HEK293 (cell line): ENCODE results near the gene RPL10.

Experiments
- CTCF ChIA-PET: fragments of 350-600 bp; formaldehyde crosslinking; extraction: SDS; loops from one replicate; lab custom pipeline; 2021; ENCODE audit warnings: antibody characterized with exemption; lab: Yijun Ruan, JAX
- POLR2A ChIA-PET: fragments of 300-600 bp; formaldehyde crosslinking; extraction: SDS; loops from one replicate; lab custom pipeline; 2020; ENCODE audit warnings: antibody characterized with exemption, inconsistent platforms; lab: Yijun Ruan, JAX
- H3K27ac ChIP-seq: fragments of 200-500 bp; sonication (Bioruptor generic); 2 replicates; pipeline ENCODE4 v1.5.1; 2014; ENCODE audit warnings: low read depth, low read length, control low read depth, inconsistent platforms; ENCODE audit errors: extremely low read depth
- H3K36me3 ChIP-seq, 2 experiments: fragments of 200-500 bp in 1 of 2; sonication (Bioruptor generic) in 1 of 2; 1 replicate in 1 of 2; 2 replicates in 1 of 2; pipeline ENCODE4 v1.5.1; 2014 to 2017; ENCODE audit warnings: inconsistent platforms in 2 of 2, low read length in 2 of 2; ENCODE audit not compliant: control insufficient read depth in 2 of 2, insufficient read depth in 1 of 2
- H3K4me1 ChIP-seq: fragments of 200-500 bp; sonication (Bioruptor generic); 2 replicates; pipeline ENCODE4 v1.5.1; 2014; ENCODE audit warnings: mild to moderate bottlenecking, low read length, inconsistent platforms; ENCODE audit not compliant: control insufficient read depth, insufficient read depth
- H3K4me3 ChIP-seq: 2 replicates; pipeline ENCODE4 v1.5.1; 2011; ENCODE audit warnings: low read depth, mild to moderate bottlenecking, control low read depth, low read length, moderate library complexity
- H3K9me3 ChIP-seq: fragments of 200-500 bp; sonication (Bioruptor generic); 2 replicates; pipeline ENCODE4 v1.5.1; 2014; ENCODE audit warnings: low read depth, low read length, inconsistent platforms; ENCODE audit not compliant: control insufficient read depth, insufficient read depth
- EGR2 ChIP-seq: fragments of 450-650 bp; formaldehyde crosslinking; IDR thresholded peaks from 2 replicates; pipeline ENCODE4 v1.5.1; 2016; ENCODE audit warnings: low read depth, missing biosample characterization, missing genetic modification characterization
- GLIS2 ChIP-seq: fragments of 450-650 bp; formaldehyde crosslinking; IDR thresholded peaks from 2 replicates; pipeline ENCODE4 v1.5.1; 2016; ENCODE audit warnings: missing biosample characterization, missing genetic modification characterization
- HIC1 ChIP-seq: fragments of 450-650 bp; formaldehyde crosslinking; IDR thresholded peaks from 2 replicates; pipeline ENCODE4 v1.5.1; 2016; ENCODE audit warnings: missing biosample characterization, missing genetic modification characterization
- OSR2 ChIP-seq: fragments of 450-650 bp; formaldehyde crosslinking; IDR thresholded peaks from 2 replicates; pipeline ENCODE4 v1.5.1; 2016; ENCODE audit warnings: missing biosample characterization, missing genetic modification characterization
- PRDM10 ChIP-seq: fragments of 450-650 bp; formaldehyde crosslinking; IDR thresholded peaks from 2 replicates; pipeline ENCODE4 v1.5.1; 2016; ENCODE audit warnings: missing biosample characterization, missing genetic modification characterization
- SCRT1 ChIP-seq: fragments of 450-650 bp; formaldehyde crosslinking; IDR thresholded peaks from 2 replicates; pipeline ENCODE4 v1.5.1; 2016; ENCODE audit warnings: missing biosample characterization, missing genetic modification characterization, borderline replicate concordance
- SP2 ChIP-seq: fragments of 450-650 bp; formaldehyde crosslinking; IDR thresholded peaks from 2 replicates; pipeline ENCODE4 v1.5.1; 2016; ENCODE audit warnings: missing biosample characterization, missing genetic modification characterization
- WT1 ChIP-seq: fragments of 450-650 bp; formaldehyde crosslinking; IDR thresholded peaks from 2 replicates; pipeline ENCODE4 v1.5.1; 2016; ENCODE audit warnings: missing biosample characterization, missing genetic modification characterization
- YY2 ChIP-seq: fragments of 450-650 bp; formaldehyde crosslinking; IDR thresholded peaks from 2 replicates; pipeline ENCODE4 v1.5.1; 2016; ENCODE audit warnings: missing biosample characterization, missing genetic modification characterization
- ZBTB26 ChIP-seq: fragments of 450-650 bp; formaldehyde crosslinking; optimal IDR thresholded peaks from 2 replicates; pipeline ENCODE3; 2016; ENCODE audit warnings: missing biosample characterization, mild to moderate bottlenecking, missing genetic modification characterization
- ZFHX2 ChIP-seq: fragments of 450-650 bp; formaldehyde crosslinking; conservative IDR thresholded peaks from 2 replicates; pipeline ENCODE4 v1.5.1; 2016; ENCODE audit warnings: missing biosample characterization, missing genetic modification characterization
- ZFP37 ChIP-seq: fragments of 450-650 bp; formaldehyde crosslinking; IDR thresholded peaks from 2 replicates; pipeline ENCODE4 v1.5.1; 2016; ENCODE audit warnings: missing biosample characterization, missing genetic modification characterization
- ZFP41 ChIP-seq: fragments of 450-650 bp; formaldehyde crosslinking; IDR thresholded peaks from 2 replicates; pipeline ENCODE4 v1.5.1; 2016; ENCODE audit warnings: missing biosample characterization, missing genetic modification characterization, borderline replicate concordance
- ZIC2 ChIP-seq: fragments of 450-650 bp; formaldehyde crosslinking; IDR thresholded peaks from 2 replicates; pipeline ENCODE4 v1.5.1; 2016; ENCODE audit warnings: missing biosample characterization, missing genetic modification characterization
- ZNF10 ChIP-seq: fragments of 450-650 bp; formaldehyde crosslinking; IDR thresholded peaks from 2 replicates; pipeline ENCODE4 v1.5.1; 2017; ENCODE audit warnings: missing biosample characterization, missing genetic modification characterization
- ZNF16 ChIP-seq: fragments of 450-650 bp; formaldehyde crosslinking; IDR thresholded peaks from 2 replicates; pipeline ENCODE4 v1.5.1; 2016; ENCODE audit warnings: low read depth, missing biosample characterization, missing genetic modification characterization
- ZNF2 ChIP-seq: fragments of 450-650 bp; formaldehyde crosslinking; IDR thresholded peaks from 2 replicates; pipeline ENCODE4 v1.5.1; 2016; ENCODE audit warnings: missing biosample characterization, missing genetic modification characterization
- ZNF202 ChIP-seq: fragments of 450-650 bp; formaldehyde crosslinking; IDR thresholded peaks from 2 replicates; pipeline ENCODE4 v1.5.1; 2016; ENCODE audit warnings: missing biosample characterization, missing genetic modification characterization, borderline replicate concordance
- ZNF211 ChIP-seq: fragments of 450-650 bp; formaldehyde crosslinking; IDR thresholded peaks from 2 replicates; pipeline ENCODE4 v1.5.1; 2016; ENCODE audit warnings: low read depth, missing biosample characterization, missing genetic modification characterization
- ZNF223 ChIP-seq: fragments of 450-650 bp; formaldehyde crosslinking; IDR thresholded peaks from 2 replicates; pipeline ENCODE4 v1.5.1; 2016; ENCODE audit warnings: missing biosample characterization, missing genetic modification characterization
- ZNF24 ChIP-seq: fragments of 450-650 bp; formaldehyde crosslinking; IDR thresholded peaks from 2 replicates; pipeline ENCODE4 v1.5.1; 2016; ENCODE audit warnings: missing biosample characterization, missing genetic modification characterization
- ZNF311 ChIP-seq: fragments of 450-650 bp; formaldehyde crosslinking; IDR thresholded peaks from 2 replicates; pipeline ENCODE4 v1.5.1; 2017; ENCODE audit warnings: missing biosample characterization, missing genetic modification characterization, borderline replicate concordance
- ZNF335 ChIP-seq: fragments of 450-650 bp; formaldehyde crosslinking; conservative IDR thresholded peaks from 2 replicates; pipeline ENCODE4 v1.5.1; 2016; ENCODE audit warnings: missing biosample characterization, missing genetic modification characterization
- ZNF510 ChIP-seq: fragments of 450-650 bp; formaldehyde crosslinking; IDR thresholded peaks from 2 replicates; pipeline ENCODE4 v1.5.1; 2018; ENCODE audit warnings: mild to moderate bottlenecking, missing genetic modification characterization, missing biosample characterization; ENCODE audit not compliant: insufficient replicate concordance
- ZNF549 ChIP-seq: fragments of 450-650 bp; IDR thresholded peaks from 2 replicates; pipeline ENCODE4 v1.5.1; 2018; ENCODE audit warnings: missing biosample characterization, missing genetic modification characterization, mild to moderate bottlenecking, inconsistent platforms, moderate library complexity
- ZNF558 ChIP-seq: fragments of 450-650 bp; formaldehyde crosslinking; IDR thresholded peaks from 2 replicates; pipeline ENCODE4 v1.5.1; 2016; ENCODE audit warnings: missing biosample characterization, missing genetic modification characterization
- ZNF561 ChIP-seq: fragments of 450-650 bp; IDR thresholded peaks from 2 replicates; pipeline ENCODE4 v1.5.1; 2018; ENCODE audit warnings: missing biosample characterization, missing genetic modification characterization, borderline replicate concordance
- ZNF600 ChIP-seq: fragments of 450-650 bp; formaldehyde crosslinking; IDR thresholded peaks from 2 replicates; pipeline ENCODE4 v1.5.1; 2016; ENCODE audit warnings: missing biosample characterization, missing genetic modification characterization
- ZNF664 ChIP-seq: fragments of 450-650 bp; formaldehyde crosslinking; IDR thresholded peaks from 2 replicates; pipeline ENCODE4 v1.5.1; 2016; ENCODE audit warnings: missing biosample characterization, missing genetic modification characterization
- ZNF707 ChIP-seq: fragments of 450-650 bp; formaldehyde crosslinking; IDR thresholded peaks from 2 replicates; pipeline ENCODE4 v1.5.1; 2016; ENCODE audit warnings: missing biosample characterization, missing genetic modification characterization
- ZNF76 ChIP-seq: fragments of 450-650 bp; formaldehyde crosslinking; IDR thresholded peaks from 2 replicates; pipeline ENCODE4; 2016; ENCODE audit warnings: low read depth, missing biosample characterization, missing genetic modification characterization, borderline replicate concordance
- ZNF843 ChIP-seq: fragments of 450-650 bp; formaldehyde crosslinking; IDR thresholded peaks from 2 replicates; pipeline ENCODE4 v1.5.1; 2016; ENCODE audit warnings: missing biosample characterization, missing genetic modification characterization

The RPL10 gene

DNA sequence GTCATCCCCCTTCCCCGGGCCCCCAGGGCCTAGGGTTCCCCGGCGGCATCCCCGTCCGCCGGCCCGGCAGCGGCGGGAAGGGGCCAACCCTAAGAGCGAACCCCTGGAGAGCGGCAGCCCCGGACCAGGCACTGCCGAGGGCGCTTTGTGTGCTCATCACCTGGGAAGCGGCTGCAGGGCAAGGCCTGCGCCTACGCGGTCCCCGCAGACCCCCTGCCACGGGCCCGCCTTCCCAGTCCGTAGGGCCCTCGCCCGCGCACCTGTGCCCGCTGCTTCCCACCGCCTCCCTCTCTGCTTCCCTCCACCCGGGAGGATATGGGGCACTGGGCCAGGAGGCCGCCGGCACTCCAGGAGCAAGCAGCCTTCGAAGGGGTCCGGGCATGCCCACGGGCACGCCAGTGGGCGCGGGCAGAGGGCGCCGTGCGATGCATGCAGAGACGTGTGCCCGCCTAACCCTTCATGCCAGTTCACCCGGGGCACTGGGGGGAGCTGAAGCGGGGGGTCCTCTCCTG is 26.3 kb upstream of the RPL10 start (continued):
- TF ChIP-seq ZNF76 (tag by site-specific recombination), result 0 out of 2 replicates have a peak, but pooled peaks have one; percentile 8
- no peak for TF ChIP-seq ZNF2 (tag by site-specific recombination)
- no peak for TF ChIP-seq ZNF843
- no peak for TF ChIP-seq ZNF311
- peak; percentile 92 for TF ChIP-seq ZFHX2 (tag by site-specific recombination)
- TF ChIP-seq ZBTB26 (tag by site-specific recombination), result peak; percentile 5
- no peak for TF ChIP-seq ZNF600 (tag by site-specific recombination)
- TF ChIP-seq GLIS2 (tag by site-specific recombination), result peak; percentile 63
- TF ChIP-seq, all 188 proteins: peak for 12

- Histone ChIP-seq H3K27ac (no peak overlapping the region), H3K4me1 (peaks cover 16% of the 10 kb centered on the region), H3K4me3 (no peak overlapping the region), H3K36me3 (peaks cover 0 to 21% of the 10 kb centered on the region in 2 experiments; a peak in 1 of 3 replicates), H3K9me3 (no peaks in the 10 kb centered on the region)
- ChIA-PET POLR2A (interaction anchor here (0.9 to 2.4 kb wide), 8 partner anchors 7 to 118 kb away, joined by 3 to 19 read pairs (median 4); partner anchors contain the start of genes DNASE1L1, LAGE3, RPL10 and SLC10A3), CTCF (interaction anchor here (0.6 to 3.8 kb wide), 16 partner anchors 9 to 610 kb away, joined by 3 to 29 read pairs (median 4); partner anchors contain the start of gene UBL4A)
- no peak for TF ChIP-seq ZNF2 (tag by site-specific recombination)
- TF ChIP-seq OSR2 (tag by site-specific recombination), result peak; percentile 34; the same call in 1 of the 2 replicates
- 0 out of 2 replicates have a peak, but pooled peaks have one; percentile 15 for TF ChIP-seq ZNF664 (tag by site-specific recombination)
- TF ChIP-seq SP2 (tag by site-specific recombination), result peak; percentile 33; the same call in 1 of the 2 replicates
- no peak for TF ChIP-seq ZNF223 (tag by site-specific recombination)
- no peak for TF ChIP-seq EGR2 (tag by site-specific recombination)
- peak; percentile 72 for TF ChIP-seq WT1 (tag by site-specific recombination)
- no peak for TF ChIP-seq ZNF202 (tag by site-specific recombination)
- no peak for TF ChIP-seq ZNF211 (tag by site-specific recombination)
- TF ChIP-seq YY2 (tag by site-specific recombination), result no peak
- no peak for TF ChIP-seq HIC1 (tag by site-specific recombination)
- peak; percentile 30; the same call in 1 of the 2 replicates for TF ChIP-seq PRDM10 (tag by site-specific recombination)
- no peak for TF ChIP-seq ZNF549 (tag by site-specific recombination)
- no peak for TF ChIP-seq ZNF24
- TF ChIP-seq ZIC2 (tag by site-specific recombination), result no peak
- TF ChIP-seq ZNF558, result no peak
- TF ChIP-seq ZNF561 (tag by site-specific recombination), result no peak
- no peak for TF ChIP-seq SCRT1
- TF ChIP-seq ZNF335, result no peak
- no peak for TF ChIP-seq ZFP41 (tag by site-specific recombination)
- TF ChIP-seq ZFP37 (tag by site-specific recombination), result no peak
- TF ChIP-seq ZNF16 (tag by site-specific recombination), result no peak
- TF ChIP-seq ZNF510 (tag by site-specific recombination), result no peak
- TF ChIP-seq ZNF707, result no peak
- no peak for TF ChIP-seq ZNF10 (tag by site-specific recombination)
Measured at GRCh38 chrX:154372612-154373022, 25.6 kb upstream of the RPL10 start.
